ENCODE data around the gene RETREG1.

The RETREG1 gene

DNA sequence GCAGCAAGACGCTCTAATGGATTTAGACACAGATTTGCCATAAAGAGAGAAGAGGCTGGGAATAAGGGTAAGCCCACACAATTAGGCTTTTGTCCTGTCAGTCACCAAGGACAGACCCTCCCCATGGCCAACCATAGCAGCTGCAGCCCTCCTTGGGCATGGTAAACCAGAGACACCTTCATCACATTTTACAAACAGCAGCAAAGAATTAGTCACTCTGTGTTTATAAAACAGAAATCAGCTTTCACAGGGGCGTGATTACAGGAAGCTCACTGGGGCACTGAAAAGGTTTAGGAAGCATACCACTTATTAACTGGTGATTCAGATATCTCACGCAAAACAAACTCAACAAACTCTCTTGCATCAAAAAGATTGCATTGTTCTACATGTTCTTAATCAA is 113.9 kb downstream of the RETREG1 start:
- Histone ChIP-seq H4K91ac (ENCODE audit: low read depth, low read length, poor library complexity) (no peak overlapping the region), H3K9ac (ENCODE audit: low read depth, low read length, poor library complexity) (no peak overlapping the region), H2BK15ac (ENCODE audit: low read length) (no peak overlapping the region), H3K4ac (ENCODE audit: low read length) (no peak overlapping the region), H2BK12ac (ENCODE audit: low read length) (no peak overlapping the region), H3K4me3 (ENCODE audit: low read length in 2 of 2) (no peak overlapping the region), H2AFZ (ENCODE audit: low read length) (no peak overlapping the region), H3K27ac (replicated peaks; ENCODE audit: low read length) (no peak overlapping the region), H3K79me1 (ENCODE audit: low read depth, low read length) (no peaks in the 10 kb centered on the region), H3K27me3 (ENCODE audit: control insufficient read depth in 3 of 3, insufficient read depth in 3 of 3, low read depth in 1 of 3, low read length in 3 of 3) (peaks cover 0 to 15% (median 0%) of the 10 kb centered on the region in 3 experiments), H2AK5ac (ENCODE audit: low read depth, low read length) (no peak overlapping the region), H3K23ac (ENCODE audit: low read depth, low read length, poor library complexity) (no peak overlapping the region), H4K8ac (ENCODE audit: low read depth, low read length) (no peak overlapping the region), H2BK120ac (ENCODE audit: low read depth, low read length) (no peak overlapping the region), H3K14ac (ENCODE audit: low read length) (no peak overlapping the region), H3K4me1 (ENCODE audit: control insufficient read depth in 2 of 2, insufficient read depth in 1 of 2, low read depth in 1 of 2, low read length in 2 of 2) (no peaks in the 10 kb centered on the region), H3K18ac (ENCODE audit: low read length) (no peak overlapping the region), H3K36me3 (replicated peaks in 1 of 2; ENCODE audit: control insufficient read depth in 2 of 2, insufficient read depth in 2 of 2, low read length in 2 of 2) (no peaks in the 10 kb centered on the region), H3K9me3 (replicated peaks in 1 of 2; ENCODE audit: control insufficient read depth in 2 of 2, insufficient read depth in 1 of 2, low read depth in 1 of 2, low read length in 2 of 2) (no peaks in the 10 kb centered on the region), H3K4me2 (ENCODE audit: insufficient read depth, low read length, poor library complexity, severe bottlenecking) (no peak overlapping the region), H2BK5ac (ENCODE audit: low read length) (no peak overlapping the region)
- no CpG with 5 or more reads among the region's 3 CpGs for WGBS, 2 donors (ENCODE audit: extremely low coverage in 2 of 2, insufficient read length in 2 of 2, insufficient replicate concordance in 1 of 2)
- DNase-seq (ENCODE audit: low spot score): no peak

DNA sequence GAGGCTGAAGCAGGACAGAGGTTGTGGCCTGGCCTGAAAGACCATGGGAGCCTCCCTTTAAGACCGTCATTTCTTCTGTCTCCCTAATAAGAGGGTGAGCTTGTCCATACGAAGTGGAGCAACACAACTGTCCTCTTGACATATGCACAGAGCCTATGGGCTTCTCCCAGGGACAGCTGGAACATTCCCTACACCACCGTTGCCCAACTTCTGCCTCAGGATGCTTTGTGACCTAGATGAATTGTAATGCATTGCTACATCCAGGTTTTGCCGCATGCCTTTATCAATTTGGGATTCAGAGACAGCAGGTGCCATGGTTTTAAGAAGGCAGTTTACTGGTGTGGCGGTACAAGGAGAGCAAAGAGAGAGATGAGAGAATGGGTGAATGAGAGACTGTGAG is 116.8 kb downstream of the RETREG1 start:
- H3K79me1 ChIP-seq (ENCODE audit: low read depth, low read length): no peaks in the 10 kb centered on the region
- no peak overlapping the region for H2BK120ac ChIP-seq (ENCODE audit: low read depth, low read length)
- H3K4me2 ChIP-seq (ENCODE audit: insufficient read depth, low read length, poor library complexity, severe bottlenecking): no peak overlapping the region
- no peaks in the 10 kb centered on the region for H3K4me1 ChIP-seq (ENCODE audit: control insufficient read depth in 2 of 2, insufficient read depth in 1 of 2, low read depth in 1 of 2, low read length in 2 of 2)
- H2BK15ac ChIP-seq (ENCODE audit: low read length): no peak overlapping the region
- H2BK12ac ChIP-seq (ENCODE audit: low read length): no peak overlapping the region
- H3K36me3 ChIP-seq (replicated peaks in 1 of 2; ENCODE audit: control insufficient read depth in 2 of 2, insufficient read depth in 2 of 2, low read length in 2 of 2): no peaks in the 10 kb centered on the region
- H3K4ac ChIP-seq (ENCODE audit: low read length): no peak overlapping the region
- H3K9me3 ChIP-seq (replicated peaks in 1 of 2; ENCODE audit: control insufficient read depth in 2 of 2, insufficient read depth in 1 of 2, low read depth in 1 of 2, low read length in 2 of 2): peaks cover 0 to 3% of the 10 kb centered on the region in 2 donors
- H4K91ac ChIP-seq (ENCODE audit: low read depth, low read length, poor library complexity): no peak overlapping the region
- H2AFZ ChIP-seq (ENCODE audit: low read length): no peak overlapping the region
- H2BK5ac ChIP-seq (ENCODE audit: low read length): no peak overlapping the region
- no peak overlapping the region for H2AK5ac ChIP-seq (ENCODE audit: low read depth, low read length)
- H3K18ac ChIP-seq (ENCODE audit: low read length): no peak overlapping the region
- no peak for DNase-seq (ENCODE audit: low spot score)
- H3K14ac ChIP-seq (ENCODE audit: low read length): no peak overlapping the region
- H3K4me3 ChIP-seq (ENCODE audit: low read length in 2 of 2): no peak overlapping the region
- H3K23ac ChIP-seq (ENCODE audit: low read depth, low read length, poor library complexity): no peak overlapping the region
- no peaks in the 10 kb centered on the region for H3K27me3 ChIP-seq (ENCODE audit: control insufficient read depth in 3 of 3, insufficient read depth in 3 of 3, low read depth in 1 of 3, low read length in 3 of 3)
- H3K27ac ChIP-seq (replicated peaks; ENCODE audit: low read length): no peak overlapping the region
- WGBS, 2 donors (ENCODE audit: extremely low coverage in 2 of 2, insufficient read length in 2 of 2, insufficient replicate concordance in 1 of 2): no CpG with 5 or more reads among the region's 5 CpGs
- no peak overlapping the region for H3K9ac ChIP-seq (ENCODE audit: low read depth, low read length, poor library complexity)
- H4K8ac ChIP-seq (ENCODE audit: low read depth, low read length): no peak overlapping the region

DNA sequence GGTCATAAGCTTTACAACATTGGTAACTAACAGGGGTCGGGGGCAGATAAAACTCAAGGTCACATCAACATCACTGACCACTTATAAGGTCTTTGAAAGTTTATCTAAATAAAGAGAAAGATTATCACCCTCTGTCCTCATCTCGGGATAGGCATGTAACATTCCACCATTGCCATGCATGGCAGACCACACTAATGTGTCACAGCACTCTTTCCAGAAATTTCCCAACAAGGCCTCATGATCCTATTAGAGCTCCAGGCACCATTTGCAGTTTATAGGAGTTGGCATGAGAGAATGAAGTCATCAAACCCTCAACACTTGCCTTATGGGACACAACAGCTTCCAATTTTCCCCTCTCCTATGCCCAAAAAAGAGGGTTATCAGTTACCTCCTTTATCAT is 119.3 kb downstream of the RETREG1 start:
- Histone ChIP-seq H3K4ac (ENCODE audit: low read length) (no peak overlapping the region), H2BK15ac (ENCODE audit: low read length) (no peak overlapping the region), H3K79me1 (ENCODE audit: low read depth, low read length) (no peaks in the 10 kb centered on the region), H4K91ac (ENCODE audit: low read depth, low read length, poor library complexity) (no peak overlapping the region), H3K36me3 (replicated peaks in 1 of 2; ENCODE audit: control insufficient read depth in 2 of 2, insufficient read depth in 2 of 2, low read length in 2 of 2) (no peaks in the 10 kb centered on the region), H2BK120ac (ENCODE audit: low read depth, low read length) (no peak overlapping the region), H2BK5ac (ENCODE audit: low read length) (no peak overlapping the region), H3K4me2 (ENCODE audit: insufficient read depth, low read length, poor library complexity, severe bottlenecking) (no peak overlapping the region), H3K18ac (ENCODE audit: low read length) (no peak overlapping the region), H3K27ac (replicated peaks; ENCODE audit: low read length) (no peak overlapping the region), H3K9me3 (replicated peaks in 1 of 2; ENCODE audit: control insufficient read depth in 2 of 2, insufficient read depth in 1 of 2, low read depth in 1 of 2, low read length in 2 of 2) (peaks cover 0 to 3% of the 10 kb centered on the region in 2 donors), H3K4me1 (ENCODE audit: control insufficient read depth in 2 of 2, insufficient read depth in 1 of 2, low read depth in 1 of 2, low read length in 2 of 2) (no peaks in the 10 kb centered on the region), H2AFZ (ENCODE audit: low read length) (no peak overlapping the region), H2BK12ac (ENCODE audit: low read length) (no peak overlapping the region), H3K14ac (ENCODE audit: low read length) (no peak overlapping the region), H3K4me3 (ENCODE audit: low read length in 2 of 2) (no peak overlapping the region), H3K9ac (ENCODE audit: low read depth, low read length, poor library complexity) (no peak overlapping the region), H3K23ac (ENCODE audit: low read depth, low read length, poor library complexity) (no peak overlapping the region), H2AK5ac (ENCODE audit: low read depth, low read length) (no peak overlapping the region), H3K27me3 (ENCODE audit: control insufficient read depth in 3 of 3, insufficient read depth in 3 of 3, low read depth in 1 of 3, low read length in 3 of 3) (peaks cover 0 to 3% (median 0%) of the 10 kb centered on the region in 3 experiments), H4K8ac (ENCODE audit: low read depth, low read length) (no peak overlapping the region)
- DNase-seq (ENCODE audit: low spot score): no peak
- WGBS, 2 donors (ENCODE audit: extremely low coverage in 2 of 2, insufficient read length in 2 of 2, insufficient replicate concordance in 1 of 2): no CpG with 5 or more reads among the region's 2 CpGs

DNA sequence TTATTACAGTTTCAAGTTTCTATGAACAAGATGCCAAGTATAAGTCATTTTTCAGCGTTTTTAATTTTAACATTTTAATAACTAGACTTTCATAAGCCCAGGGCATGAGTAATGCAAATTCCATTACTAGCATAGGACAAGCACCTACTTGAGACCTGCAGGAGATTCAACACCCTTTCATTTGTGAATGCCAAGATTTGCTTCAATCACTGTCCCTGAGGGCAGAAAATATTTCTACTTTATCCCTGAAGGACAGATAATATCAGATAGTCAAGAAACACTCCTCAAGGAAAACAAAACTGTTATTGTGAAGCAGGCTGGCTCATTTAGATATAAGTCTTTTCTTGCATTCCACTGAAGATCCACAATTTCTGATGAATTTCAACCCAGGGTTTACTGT is 123.5 kb downstream of the RETREG1 start:
- Histone ChIP-seq H2BK5ac (ENCODE audit: low read length) (no peak overlapping the region), H3K4ac (ENCODE audit: low read length) (no peak overlapping the region), H2BK12ac (ENCODE audit: low read length) (no peak overlapping the region), H3K14ac (ENCODE audit: low read length) (no peak overlapping the region), H2BK120ac (ENCODE audit: low read depth, low read length) (no peak overlapping the region), H3K4me1 (ENCODE audit: control insufficient read depth in 2 of 2, insufficient read depth in 1 of 2, low read depth in 1 of 2, low read length in 2 of 2) (no peaks in the 10 kb centered on the region), H3K9ac (ENCODE audit: low read depth, low read length, poor library complexity) (no peak overlapping the region), H2BK15ac (ENCODE audit: low read length) (no peak overlapping the region), H3K27me3 (ENCODE audit: control insufficient read depth in 3 of 3, insufficient read depth in 3 of 3, low read depth in 1 of 3, low read length in 3 of 3) (peaks cover 0 to 8% (median 0%) of the 10 kb centered on the region in 3 experiments), H2AFZ (ENCODE audit: low read length) (no peak overlapping the region), H3K27ac (replicated peaks; ENCODE audit: low read length) (no peak overlapping the region), H3K4me2 (ENCODE audit: insufficient read depth, low read length, poor library complexity, severe bottlenecking) (no peak overlapping the region), H3K9me3 (replicated peaks in 1 of 2; ENCODE audit: control insufficient read depth in 2 of 2, insufficient read depth in 1 of 2, low read depth in 1 of 2, low read length in 2 of 2) (peaks cover 0 to 3% of the 10 kb centered on the region in 2 donors), H3K4me3 (ENCODE audit: low read length in 2 of 2) (no peak overlapping the region), H4K91ac (ENCODE audit: low read depth, low read length, poor library complexity) (no peak overlapping the region), H2AK5ac (ENCODE audit: low read depth, low read length) (no peak overlapping the region), H3K18ac (ENCODE audit: low read length) (no peak overlapping the region), H3K79me1 (ENCODE audit: low read depth, low read length) (no peaks in the 10 kb centered on the region), H3K23ac (ENCODE audit: low read depth, low read length, poor library complexity) (no peak overlapping the region), H4K8ac (ENCODE audit: low read depth, low read length) (no peak overlapping the region), H3K36me3 (replicated peaks in 1 of 2; ENCODE audit: control insufficient read depth in 2 of 2, insufficient read depth in 2 of 2, low read length in 2 of 2) (no peaks in the 10 kb centered on the region)
- no peak for DNase-seq (ENCODE audit: low spot score)
- no CpG with 5 or more reads among the region's 1 CpG for WGBS, 2 donors (ENCODE audit: extremely low coverage in 2 of 2, insufficient read length in 2 of 2, insufficient replicate concordance in 1 of 2)
